Stimulated activated CD8-positive, alpha-beta memory T cell treated with anti-CD3 and anti-CD28 coated beads, Interleukin-12 subunit alpha, Interleukin-12 subunit beta, amount 100 ng/mL, for 24 hours (primary cell): ENCODE results near the gene ERVV-1.
"Not testable (repeated sequence)": the region's sequence is repeated elsewhere in the genome, so short reads cannot be mapped to it uniquely, and the experiment has no call there.

ENCODE experiments used
- DNase-seq: peaks from one replicate; pipeline ENCODE4 v3.0.0-alpha.2; 2020; ENCODE audit errors: extremely low read depth

ERVV-1 gene

GRCh38 chr19:53028306-53028705 lies 14.6 kb downstream of the ERVV-1 start:
- DNase-seq = not testable (repeated sequence)

- no peak for DNase-seq
These were observed 20.3 kb downstream of the ERVV-1 start for GRCh38 chr19:53034054-53034453.

- DNase-seq = no peak
These were observed 21.4 kb downstream of the ERVV-1 start for GRCh38 chr19:53034948-53035675.

- no peak for DNase-seq
These were observed 23.7 kb downstream of the ERVV-1 start for GRCh38 chr19:53037101-53038097.

- DNase-seq = no peak
These were observed 27.6 kb downstream of the ERVV-1 start for GRCh38 chr19:53041366-53041765.

- DNase-seq = no peak
These were observed 31.8 kb downstream of the ERVV-1 start for GRCh38 chr19:53045536-53045935.

GRCh38 chr19:53047379-53047778 lies 33.7 kb downstream of the ERVV-1 start:
- no peak for DNase-seq

- DNase-seq = no peak
These were observed 41.4 kb downstream of the ERVV-1 start for GRCh38 chr19:53055117-53055516.

GRCh38 chr19:53057904-53058580 lies 44.3 kb downstream of the ERVV-1 start:
- no peak for DNase-seq
